Chondrocyte (in vitro differentiated cells): ENCODE data around the gene ABI3BP. TPM values are rescaled to one million over a fixed set of nuclear protein-coding genes. Genes with fewer than 3 reads are reported as not detected.

ENCODE experiments used
- DNase-seq: peaks from one replicate; pipeline ENCODE4 v3.0.0; 2021; ENCODE audit warnings: mixed read lengths, low spot score
- H3K27ac Mint-ChIP-seq: one replicate; pipeline ENCODE4 v1.8.0; 2021; ENCODE audit warnings: mild to moderate bottlenecking, moderate library complexity, mixed read lengths; ENCODE audit not compliant: unreplicated experiment
- H3K27me3 Mint-ChIP-seq: 2 replicates; pipeline ENCODE4 v1.8.0; 2021; ENCODE audit warnings: low read depth, mixed read lengths
- H3K36me3 Mint-ChIP-seq: 2 replicates; pipeline ENCODE4 v1.8.0; 2021; ENCODE audit warnings: low read depth, mixed read lengths
- H3K4me1 Mint-ChIP-seq: 2 replicates; pipeline ENCODE4 v1.8.0; 2021; ENCODE audit warnings: low read depth, mild to moderate bottlenecking, mixed read lengths
- H3K4me3 Mint-ChIP-seq: one replicate; pipeline ENCODE4 v1.8.0; 2021; ENCODE audit warnings: mild to moderate bottlenecking, moderate library complexity, mixed read lengths; ENCODE audit not compliant: unreplicated experiment
- H3K9me3 Mint-ChIP-seq: 2 replicates; pipeline ENCODE4 v1.8.0; 2021; ENCODE audit warnings: low read depth, mixed read lengths
- CTCF ChIP-seq: fragments of 200-600 bp; sonication (generic); IDR thresholded peaks from 2 replicates; pipeline ENCODE4 v1.5.0; 2021; ENCODE audit warnings: antibody characterized with exemption, mild to moderate bottlenecking, moderate library complexity
- total RNA-seq: library from RNA; stranded (reverse); gene quantifications from 3 replicates; pipeline ENCODE4 v1.2.1, GENCODE V29; 2021

ABI3BP gene
- total RNA-seq, 1 donor from 2014 or later: 10.2 TPM

GRCh38 chr3:100865442-100865841 is 127.8 kb downstream of the ABI3BP start:
- H3K27me3 Mint-ChIP-seq: peaks cover 5% of the 10 kb centered on the region
- no peak for TF ChIP-seq CTCF
- H3K27ac Mint-ChIP-seq: no peak overlapping the region
- H3K9me3 Mint-ChIP-seq: peaks cover 2% of the 10 kb centered on the region
- no peak for DNase-seq
- no peaks in the 10 kb centered on the region for H3K36me3 Mint-ChIP-seq
- H3K4me3 Mint-ChIP-seq: no peak overlapping the region
- peaks cover 56% of the 10 kb centered on the region for H3K4me1 Mint-ChIP-seq

GRCh38 chr3:100864471-100865250 is 128.6 kb downstream of the ABI3BP start:
- Mint-ChIP-seq H3K4me3 (no peak overlapping the region), H3K9me3 (no peaks in the 10 kb centered on the region), H3K36me3 (no peaks in the 10 kb centered on the region), H3K27me3 (peaks cover 6% of the 10 kb centered on the region), H3K4me1 (peaks cover 48% of the 10 kb centered on the region), H3K27ac (peak overlapping the region; percentile 45)
- DNase-seq: no peak
- no peak for TF ChIP-seq CTCF

- Mint-ChIP-seq H3K9me3 (no peaks in the 10 kb centered on the region), H3K4me3 (no peak overlapping the region), H3K4me1 (no peaks in the 10 kb centered on the region), H3K36me3 (no peaks in the 10 kb centered on the region), H3K27me3 (peaks cover 37% of the 10 kb centered on the region), H3K27ac (no peak overlapping the region)
- DNase-seq: no peak
- no peak for TF ChIP-seq CTCF
Observed at GRCh38 chr3:100857863-100858262, 135.4 kb downstream of the ABI3BP start.

- no peaks in the 10 kb centered on the region for H3K9me3 Mint-ChIP-seq
- no peaks in the 10 kb centered on the region for H3K36me3 Mint-ChIP-seq
- H3K4me1 Mint-ChIP-seq: no peaks in the 10 kb centered on the region
- no peak for TF ChIP-seq CTCF
- no peak overlapping the region for H3K4me3 Mint-ChIP-seq
- DNase-seq: no peak
- peaks cover 40% of the 10 kb centered on the region for H3K27me3 Mint-ChIP-seq
- no peak overlapping the region for H3K27ac Mint-ChIP-seq
Observed at GRCh38 chr3:100856821-100857220, 136.4 kb downstream of the ABI3BP start.

- no peak overlapping the region for H3K27ac Mint-ChIP-seq
- H3K9me3 Mint-ChIP-seq: no peaks in the 10 kb centered on the region
- H3K27me3 Mint-ChIP-seq: peaks cover 27% of the 10 kb centered on the region
- no peak overlapping the region for H3K4me3 Mint-ChIP-seq
- H3K36me3 Mint-ChIP-seq: no peaks in the 10 kb centered on the region
- DNase-seq: no peak
- TF ChIP-seq CTCF: no peak
- H3K4me1 Mint-ChIP-seq: no peaks in the 10 kb centered on the region
Observed at GRCh38 chr3:100852840-100853239, 140.4 kb downstream of the ABI3BP start.
